ENCODE data around the gene KAT6B.

Gene KAT6B

DNA sequence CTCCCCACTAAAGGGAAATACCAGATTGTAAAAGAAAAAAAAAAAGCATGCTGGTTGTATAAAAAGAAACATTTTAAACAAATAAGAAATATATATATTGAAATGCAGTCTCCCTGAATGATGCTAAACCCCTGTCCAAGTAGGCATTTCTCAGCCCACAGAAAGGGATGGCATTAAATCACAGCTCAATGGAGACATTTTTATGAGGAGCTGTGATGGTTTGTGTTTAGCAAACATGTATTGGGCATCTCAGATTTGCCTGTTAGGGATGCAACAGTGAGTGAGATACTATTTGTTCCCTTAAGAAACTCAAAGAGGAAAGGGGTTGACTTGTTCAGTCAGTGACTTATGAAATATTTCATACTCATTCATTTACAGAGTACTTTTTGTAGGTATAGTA, 51.5 kb downstream of the KAT6B start:
- Histone ChIP-seq H3K79me1 (ENCODE audit: low read depth, low read length) (no peaks in the 10 kb centered on the region), H3K18ac (ENCODE audit: low read length) (no peak overlapping the region), H3K9ac (ENCODE audit: low read depth, low read length, poor library complexity) (no peak overlapping the region), H3K14ac (ENCODE audit: low read length) (no peak overlapping the region), H2BK120ac (ENCODE audit: low read depth, low read length) (no peak overlapping the region), H2AK5ac (ENCODE audit: low read depth, low read length) (no peak overlapping the region), H3K36me3 (replicated peaks in 1 of 2; ENCODE audit: control insufficient read depth in 2 of 2, insufficient read depth in 2 of 2, low read length in 2 of 2) (no peaks in the 10 kb centered on the region), H3K4me3 (ENCODE audit: low read length in 2 of 2) (no peak overlapping the region), H4K91ac (ENCODE audit: low read depth, low read length, poor library complexity) (no peak overlapping the region), H2BK15ac (ENCODE audit: low read length) (no peak overlapping the region), H2BK12ac (ENCODE audit: low read length) (no peak overlapping the region), H3K9me3 (replicated peaks in 1 of 2; ENCODE audit: control insufficient read depth in 2 of 2, insufficient read depth in 1 of 2, low read depth in 1 of 2, low read length in 2 of 2) (peaks cover 0 to 2% of the 10 kb centered on the region in 2 donors), H3K4me1 (ENCODE audit: control insufficient read depth in 2 of 2, insufficient read depth in 1 of 2, low read depth in 1 of 2, low read length in 2 of 2) (no peaks in the 10 kb centered on the region), H4K8ac (ENCODE audit: low read depth, low read length) (no peak overlapping the region), H3K27me3 (ENCODE audit: control insufficient read depth in 3 of 3, insufficient read depth in 3 of 3, low read depth in 1 of 3, low read length in 3 of 3) (no peaks in the 10 kb centered on the region), H2AFZ (ENCODE audit: low read length) (no peak overlapping the region), H3K23ac (ENCODE audit: low read depth, low read length, poor library complexity) (no peak overlapping the region), H3K4me2 (ENCODE audit: insufficient read depth, low read length, poor library complexity, severe bottlenecking) (no peak overlapping the region), H3K27ac (replicated peaks; ENCODE audit: low read length) (no peak overlapping the region), H2BK5ac (ENCODE audit: low read length) (no peak overlapping the region), H3K4ac (ENCODE audit: low read length) (no peak overlapping the region)
- DNase-seq (ENCODE audit: low spot score) = no peak

DNA sequence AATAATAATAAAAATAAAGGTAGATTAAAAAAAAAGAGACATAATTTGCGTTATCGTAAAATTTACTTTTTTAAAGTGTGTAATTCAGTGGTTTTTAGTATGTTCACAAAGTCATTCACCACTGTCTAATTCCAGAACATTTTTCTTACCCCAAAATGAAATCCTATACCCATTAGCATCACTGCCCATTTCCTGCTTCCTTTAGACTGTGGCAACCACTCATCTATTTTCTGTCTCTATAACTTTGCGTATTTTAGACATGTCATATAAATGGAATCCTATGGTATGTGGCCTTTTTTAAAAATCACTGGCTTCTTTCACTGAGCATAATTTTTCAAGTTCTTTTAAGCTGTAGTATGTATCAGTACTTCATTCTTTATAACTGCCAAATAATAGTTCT, 53.6 kb downstream of the KAT6B start:
- H3K4me3 ChIP-seq (ENCODE audit: low read length in 2 of 2) = no peak overlapping the region
- no peak for DNase-seq (ENCODE audit: low spot score)
- WGBS, 2 donors (ENCODE audit: extremely low coverage in 2 of 2, insufficient read length in 2 of 2, insufficient replicate concordance in 1 of 2) = no CpG with 5 or more reads among the region's 3 CpGs
- no peak overlapping the region for H2BK120ac ChIP-seq (ENCODE audit: low read depth, low read length)
- no peak overlapping the region for H4K8ac ChIP-seq (ENCODE audit: low read depth, low read length)
- H2AK5ac ChIP-seq (ENCODE audit: low read depth, low read length) = no peak overlapping the region
- no peaks in the 10 kb centered on the region for H3K36me3 ChIP-seq (replicated peaks in 1 of 2; ENCODE audit: control insufficient read depth in 2 of 2, insufficient read depth in 2 of 2, low read length in 2 of 2)
- no peak overlapping the region for H2BK5ac ChIP-seq (ENCODE audit: low read length)
- H2AFZ ChIP-seq (ENCODE audit: low read length) = no peak overlapping the region
- peaks cover 0 to 2% of the 10 kb centered on the region in 2 donors for H3K9me3 ChIP-seq (replicated peaks in 1 of 2; ENCODE audit: control insufficient read depth in 2 of 2, insufficient read depth in 1 of 2, low read depth in 1 of 2, low read length in 2 of 2)
- H3K4me1 ChIP-seq (ENCODE audit: control insufficient read depth in 2 of 2, insufficient read depth in 1 of 2, low read depth in 1 of 2, low read length in 2 of 2) = no peaks in the 10 kb centered on the region
- no peak overlapping the region for H3K14ac ChIP-seq (ENCODE audit: low read length)
- H3K23ac ChIP-seq (ENCODE audit: low read depth, low read length, poor library complexity) = no peak overlapping the region
- no peak overlapping the region for H3K27ac ChIP-seq (replicated peaks; ENCODE audit: low read length)
- no peak overlapping the region for H3K4me2 ChIP-seq (ENCODE audit: insufficient read depth, low read length, poor library complexity, severe bottlenecking)
- H4K91ac ChIP-seq (ENCODE audit: low read depth, low read length, poor library complexity) = no peak overlapping the region
- H3K27me3 ChIP-seq (ENCODE audit: control insufficient read depth in 3 of 3, insufficient read depth in 3 of 3, low read depth in 1 of 3, low read length in 3 of 3) = no peaks in the 10 kb centered on the region
- H3K79me1 ChIP-seq (ENCODE audit: low read depth, low read length) = no peaks in the 10 kb centered on the region
- H2BK12ac ChIP-seq (ENCODE audit: low read length) = no peak overlapping the region
- H2BK15ac ChIP-seq (ENCODE audit: low read length) = no peak overlapping the region
- H3K9ac ChIP-seq (ENCODE audit: low read depth, low read length, poor library complexity) = no peak overlapping the region
- no peak overlapping the region for H3K18ac ChIP-seq (ENCODE audit: low read length)
- H3K4ac ChIP-seq (ENCODE audit: low read length) = no peak overlapping the region

DNA sequence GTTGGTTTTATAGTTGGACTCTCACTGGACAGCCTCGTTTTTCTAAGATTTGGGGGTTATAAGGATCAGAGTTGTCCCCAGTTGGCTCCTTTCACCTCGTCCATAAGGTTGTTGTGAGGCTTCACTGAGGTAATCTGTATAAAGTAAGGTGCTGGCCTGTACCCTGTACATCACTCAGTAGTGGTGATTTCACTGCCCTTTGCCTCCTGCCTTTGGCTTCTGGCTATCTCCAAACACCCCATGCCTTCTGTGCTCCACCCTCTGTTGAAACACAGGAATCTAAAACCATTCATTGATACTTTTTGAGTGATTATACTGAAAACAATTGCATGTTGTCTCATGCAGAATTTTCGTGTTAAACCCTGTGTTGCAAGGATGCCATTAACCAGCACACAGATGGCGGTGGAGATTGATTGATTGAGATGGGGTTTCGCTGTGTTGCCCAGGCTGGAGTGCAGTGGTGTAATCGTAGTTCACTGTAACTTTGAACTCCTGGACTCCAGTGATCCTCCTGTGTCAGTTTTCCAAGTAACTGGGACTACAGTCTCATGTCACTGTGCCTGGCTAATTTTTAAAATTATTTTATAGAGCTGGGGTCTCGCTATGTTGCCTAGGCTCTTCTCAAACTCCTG, 55.0 kb downstream of the KAT6B start:
- Histone ChIP-seq H3K27me3 (ENCODE audit: control insufficient read depth in 3 of 3, insufficient read depth in 3 of 3, low read depth in 1 of 3, low read length in 3 of 3) (no peaks in the 10 kb centered on the region), H3K9me3 (replicated peaks in 1 of 2; ENCODE audit: control insufficient read depth in 2 of 2, insufficient read depth in 1 of 2, low read depth in 1 of 2, low read length in 2 of 2) (peaks cover 0 to 2% of the 10 kb centered on the region in 2 donors), H3K4me1 (ENCODE audit: control insufficient read depth in 2 of 2, insufficient read depth in 1 of 2, low read depth in 1 of 2, low read length in 2 of 2) (no peaks in the 10 kb centered on the region), H2AK5ac (ENCODE audit: low read depth, low read length) (no peak overlapping the region), H2BK15ac (ENCODE audit: low read length) (no peak overlapping the region), H3K79me1 (ENCODE audit: low read depth, low read length) (no peaks in the 10 kb centered on the region), H3K4me3 (ENCODE audit: low read length in 2 of 2) (no peak overlapping the region), H4K8ac (ENCODE audit: low read depth, low read length) (no peak overlapping the region), H2BK12ac (ENCODE audit: low read length) (no peak overlapping the region), H3K18ac (ENCODE audit: low read length) (no peak overlapping the region), H4K91ac (ENCODE audit: low read depth, low read length, poor library complexity) (no peak overlapping the region), H3K4me2 (ENCODE audit: insufficient read depth, low read length, poor library complexity, severe bottlenecking) (no peak overlapping the region), H3K36me3 (replicated peaks in 1 of 2; ENCODE audit: control insufficient read depth in 2 of 2, insufficient read depth in 2 of 2, low read length in 2 of 2) (no peaks in the 10 kb centered on the region), H2AFZ (ENCODE audit: low read length) (no peak overlapping the region), H3K4ac (ENCODE audit: low read length) (no peak overlapping the region), H2BK120ac (ENCODE audit: low read depth, low read length) (no peak overlapping the region), H3K27ac (replicated peaks; ENCODE audit: low read length) (no peak overlapping the region), H2BK5ac (ENCODE audit: low read length) (no peak overlapping the region), H3K14ac (ENCODE audit: low read length) (no peak overlapping the region), H3K9ac (ENCODE audit: low read depth, low read length, poor library complexity) (no peak overlapping the region), H3K23ac (ENCODE audit: low read depth, low read length, poor library complexity) (no peak overlapping the region)
- WGBS, 2 donors (ENCODE audit: extremely low coverage in 2 of 2, insufficient read length in 2 of 2, insufficient replicate concordance in 1 of 2) = no CpG with 5 or more reads among the region's 7 CpGs
- DNase-seq (ENCODE audit: low spot score) = no peak

DNA sequence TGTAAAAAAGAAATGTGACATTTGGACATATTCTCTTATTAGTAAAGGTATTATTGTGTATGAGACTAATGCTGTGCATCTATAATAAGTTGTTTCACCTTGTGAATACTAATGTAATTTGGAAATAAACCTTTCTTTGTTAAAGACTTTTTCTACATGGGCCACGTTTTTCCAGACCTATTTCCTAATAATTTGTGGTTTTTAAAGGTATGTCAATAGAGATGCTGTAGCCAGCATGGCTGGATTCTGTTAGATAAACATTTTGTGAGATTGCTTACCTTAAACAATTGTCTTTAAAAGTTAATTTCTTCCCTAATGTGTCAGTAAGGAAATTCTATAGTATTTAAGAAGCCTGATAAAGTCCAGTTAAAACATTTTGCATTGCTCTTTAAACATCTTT, 56.0 kb downstream of the KAT6B start:
- H3K18ac ChIP-seq (ENCODE audit: low read length) = no peak overlapping the region
- no peak overlapping the region for H3K14ac ChIP-seq (ENCODE audit: low read length)
- peaks cover 0 to 2% of the 10 kb centered on the region in 2 donors for H3K9me3 ChIP-seq (replicated peaks in 1 of 2; ENCODE audit: control insufficient read depth in 2 of 2, insufficient read depth in 1 of 2, low read depth in 1 of 2, low read length in 2 of 2)
- WGBS, 2 donors (ENCODE audit: extremely low coverage in 2 of 2, insufficient read length in 2 of 2, insufficient replicate concordance in 1 of 2) = no CpG with 5 or more reads among the region's 1 CpG
- no peak overlapping the region for H3K9ac ChIP-seq (ENCODE audit: low read depth, low read length, poor library complexity)
- H2BK5ac ChIP-seq (ENCODE audit: low read length) = no peak overlapping the region
- H3K4me3 ChIP-seq (ENCODE audit: low read length in 2 of 2) = no peak overlapping the region
- no peaks in the 10 kb centered on the region for H3K79me1 ChIP-seq (ENCODE audit: low read depth, low read length)
- H2BK12ac ChIP-seq (ENCODE audit: low read length) = no peak overlapping the region
- H3K4ac ChIP-seq (ENCODE audit: low read length) = no peak overlapping the region
- H4K8ac ChIP-seq (ENCODE audit: low read depth, low read length) = no peak overlapping the region
- no peak overlapping the region for H3K23ac ChIP-seq (ENCODE audit: low read depth, low read length, poor library complexity)
- H3K4me2 ChIP-seq (ENCODE audit: insufficient read depth, low read length, poor library complexity, severe bottlenecking) = no peak overlapping the region
- no peaks in the 10 kb centered on the region for H3K36me3 ChIP-seq (replicated peaks in 1 of 2; ENCODE audit: control insufficient read depth in 2 of 2, insufficient read depth in 2 of 2, low read length in 2 of 2)
- no peak for DNase-seq (ENCODE audit: low spot score)
- H4K91ac ChIP-seq (ENCODE audit: low read depth, low read length, poor library complexity) = no peak overlapping the region
- no peak overlapping the region for H2BK120ac ChIP-seq (ENCODE audit: low read depth, low read length)
- H2BK15ac ChIP-seq (ENCODE audit: low read length) = no peak overlapping the region
- no peak overlapping the region for H3K27ac ChIP-seq (replicated peaks; ENCODE audit: low read length)
- no peak overlapping the region for H2AFZ ChIP-seq (ENCODE audit: low read length)
- H2AK5ac ChIP-seq (ENCODE audit: low read depth, low read length) = no peak overlapping the region
- no peaks in the 10 kb centered on the region for H3K27me3 ChIP-seq (ENCODE audit: control insufficient read depth in 3 of 3, insufficient read depth in 3 of 3, low read depth in 1 of 3, low read length in 3 of 3)
- H3K4me1 ChIP-seq (ENCODE audit: control insufficient read depth in 2 of 2, insufficient read depth in 1 of 2, low read depth in 1 of 2, low read length in 2 of 2) = no peaks in the 10 kb centered on the region
